ENCODE measurements around the gene IRX3. TPM values are rescaled to one million over a fixed set of nuclear protein-coding genes. Genes with fewer than 3 reads are reported as not detected.
A peak's percentile ranks its signal among the peaks of the same experiment; 100 is the strongest.

IRX3 gene
- total RNA-seq, 1 donor from 2014 or later = 0.96 TPM

GRCh38 chr16:54290833-54291655 is 4.5 kb upstream of the IRX3 start:
- no peak for DNase-seq (ENCODE audit: low spot score)

GRCh38 chr16:54289945-54290832 is 3.6 kb upstream of the IRX3 start:
- no peak for DNase-seq (ENCODE audit: low spot score)

GRCh38 chr16:54289242-54289944 is 2.8 kb upstream of the IRX3 start:
- DNase-seq (ENCODE audit: low spot score) = no peak

GRCh38 chr16:54288835-54289241 is 2.3 kb upstream of the IRX3 start:
- DNase-seq (ENCODE audit: low spot score) = no peak

GRCh38 chr16:54288030-54288834 is 1.6 kb upstream of the IRX3 start:
- DNase-seq (ENCODE audit: low spot score) = no peak

- DNase-seq (ENCODE audit: low spot score) = no peak
Observed at GRCh38 chr16:54287131-54288029, 793 bp upstream of the IRX3 start.

- no peak for DNase-seq (ENCODE audit: low spot score)
Observed at GRCh38 chr16:54286090-54286365, 559 bp downstream of the IRX3 start.

GRCh38 chr16:54285414-54286089 is 1.0 kb downstream of the IRX3 start:
- DNase-seq (ENCODE audit: low spot score) = peak; percentile 34

GRCh38 chr16:54284931-54285413 is 1.6 kb downstream of the IRX3 start:
- DNase-seq (ENCODE audit: low spot score) = peak; percentile 33

- DNase-seq (ENCODE audit: low spot score) = no peak
Observed at GRCh38 chr16:54284319-54284930, 2.2 kb downstream of the IRX3 start.

- DNase-seq (ENCODE audit: low spot score) = no peak
Observed at GRCh38 chr16:54283725-54284318, 2.8 kb downstream of the IRX3 start.

GRCh38 chr16:54282928-54283724 is 3.5 kb downstream of the IRX3 start:
- no peak for DNase-seq (ENCODE audit: low spot score)

GRCh38 chr16:54282202-54282927 is 4.2 kb downstream of the IRX3 start:
- DNase-seq (ENCODE audit: low spot score) = peak; percentile 48

GRCh38 chr16:54281535-54282201 is 4.9 kb downstream of the IRX3 start:
- no peak for DNase-seq (ENCODE audit: low spot score)

- DNase-seq (ENCODE audit: low spot score) = peak; percentile 29
Observed at GRCh38 chr16:54280751-54281150, 5.8 kb downstream of the IRX3 start.

- DNase-seq (ENCODE audit: low spot score) = no peak
Observed at GRCh38 chr16:54277845-54278703, 8.5 kb downstream of the IRX3 start.

All from umbilical cord (tissue), 2 donors.